Measurements from ENCODE around the gene SLCO3A1.
"Not testable (repeated sequence)": the region's sequence is repeated elsewhere in the genome, so short reads cannot be mapped to it uniquely, and the experiment has no call there.

Gene SLCO3A1

DNA sequence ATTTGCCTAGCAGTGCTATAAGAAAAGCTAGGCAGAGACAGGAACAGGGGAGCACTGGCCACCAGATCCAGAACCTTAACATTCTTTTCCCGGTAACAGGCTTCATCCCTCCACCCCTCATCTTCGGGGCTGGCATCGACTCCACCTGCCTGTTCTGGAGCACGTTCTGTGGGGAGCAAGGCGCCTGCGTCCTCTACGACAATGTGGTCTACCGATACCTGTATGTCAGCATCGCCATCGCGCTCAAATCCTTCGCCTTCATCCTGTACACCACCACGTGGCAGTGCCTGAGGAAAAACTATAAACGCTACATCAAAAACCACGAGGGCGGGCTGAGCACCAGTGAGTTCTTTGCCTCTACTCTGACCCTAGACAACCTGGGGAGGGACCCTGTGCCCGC, 309.1 kb downstream of the SLCO3A1 start:
- no peak for DNase-seq (ENCODE audit: low read depth)

DNA sequence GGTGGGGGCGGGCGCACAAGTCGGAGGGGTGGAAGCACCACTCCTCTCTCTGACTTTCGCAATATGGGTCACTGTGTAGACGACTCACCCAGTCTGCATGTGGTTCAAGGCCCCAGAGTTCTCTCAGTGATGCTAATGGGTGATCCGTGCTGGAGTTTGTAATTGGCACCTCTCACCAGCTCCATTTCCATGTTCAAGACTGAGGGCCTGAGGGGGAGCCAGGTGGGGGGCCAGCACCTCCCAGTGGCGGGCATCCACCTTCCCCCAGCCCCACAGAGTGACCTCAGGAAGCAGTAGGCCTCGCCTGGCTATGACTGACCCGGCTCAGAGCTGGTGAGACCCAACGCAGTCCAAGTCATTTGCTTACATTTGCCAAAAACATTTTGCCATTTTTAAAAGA, 310.1 kb downstream of the SLCO3A1 start:
- no peak for DNase-seq (ENCODE audit: low read depth)

GRCh38 chr15:92164327-92165000, 311.0 kb downstream of the SLCO3A1 start:
- no peak for DNase-seq (ENCODE audit: low read depth)

GRCh38 chr15:92165001-92165346, 311.5 kb downstream of the SLCO3A1 start:
- DNase-seq (ENCODE audit: low read depth) = no peak

GRCh38 chr15:92166029-92166428, 312.5 kb downstream of the SLCO3A1 start:
- DNase-seq (ENCODE audit: low read depth) = no peak

DNA sequence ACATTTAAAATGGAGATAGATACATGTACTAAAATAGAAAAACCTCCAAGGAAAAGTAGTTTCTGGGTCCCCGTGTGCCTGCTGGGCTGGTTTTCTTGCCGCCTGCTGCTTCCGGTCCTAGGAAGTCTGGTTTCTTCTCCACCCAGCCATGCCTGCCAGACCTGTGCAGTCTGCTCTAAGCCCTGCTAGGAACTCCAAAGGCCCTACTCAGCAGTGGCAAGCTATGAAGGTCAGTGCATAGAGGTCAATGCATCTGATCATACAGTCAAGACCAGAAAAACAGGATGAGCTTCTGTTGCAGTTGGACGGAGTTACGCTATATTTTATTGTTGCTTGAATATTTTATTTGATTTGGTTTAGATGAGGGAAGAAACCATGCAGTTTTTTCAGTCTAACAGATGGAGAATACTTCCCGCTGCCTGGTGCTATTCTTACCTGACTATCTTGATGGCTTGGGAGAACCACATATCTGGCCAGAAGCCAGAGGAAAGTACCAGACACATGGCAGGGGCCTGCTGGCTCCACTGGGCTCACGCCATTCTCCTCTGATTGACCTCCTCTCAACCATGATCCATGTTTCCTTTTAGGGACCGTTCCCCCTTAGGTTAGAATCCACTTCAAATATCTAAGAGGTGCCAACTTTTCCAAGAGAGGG, 313.4 kb downstream of the SLCO3A1 start:
- DNase-seq (ENCODE audit: low read depth) = no peak

DNA sequence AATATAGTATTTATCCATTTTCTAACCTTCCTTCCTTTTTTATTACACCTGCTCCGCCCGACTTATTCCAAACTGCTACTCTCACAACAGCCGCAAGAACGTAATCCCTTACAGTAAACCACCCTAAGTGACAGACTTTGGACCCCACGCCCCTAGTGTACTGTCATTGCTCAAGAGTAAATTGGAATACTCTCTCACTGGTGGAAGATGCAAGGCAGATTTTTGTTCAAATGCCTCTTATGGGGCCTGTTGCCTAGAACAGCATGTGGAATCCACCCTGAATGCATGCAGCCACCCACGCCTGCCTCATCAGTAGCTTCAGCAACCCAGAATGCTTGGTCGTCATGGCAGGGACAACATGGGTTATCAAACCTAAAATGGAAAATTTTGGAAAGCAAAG, 313.9 kb downstream of the SLCO3A1 start:
- no peak for DNase-seq (ENCODE audit: low read depth)

GRCh38 chr15:92168066-92168683, 314.7 kb downstream of the SLCO3A1 start:
- DNase-seq (ENCODE audit: low read depth) = no peak

DNA sequence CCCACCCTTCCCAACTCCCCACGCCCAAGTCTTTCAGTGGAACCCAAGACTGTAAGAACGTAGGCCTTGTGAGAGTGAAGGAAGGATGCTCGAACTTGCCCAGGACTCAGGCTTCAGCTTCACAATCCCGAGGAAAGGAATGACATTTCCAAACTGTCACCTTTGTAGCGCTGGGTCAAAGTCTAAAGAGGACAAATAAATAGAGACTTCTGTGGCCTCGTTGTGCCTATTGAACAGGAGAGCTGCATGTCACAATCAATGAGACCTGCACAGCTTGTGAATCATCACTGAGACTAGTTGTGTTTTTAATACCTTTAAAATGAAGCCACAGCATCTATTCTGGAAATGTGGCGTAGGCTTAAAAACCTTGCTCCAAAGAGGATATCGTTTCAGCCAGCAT, 317.4 kb downstream of the SLCO3A1 start:
- no peak for DNase-seq (ENCODE audit: low read depth)

GRCh38 chr15:92178911-92179310, 325.4 kb downstream of the SLCO3A1 start:
- DNase-seq (ENCODE audit: low read depth) = no peak

- no peak for DNase-seq (ENCODE audit: low read depth)
These were observed 330.6 kb downstream of the SLCO3A1 start for GRCh38 chr15:92184142-92184541.

GRCh38 chr15:92184679-92185230, 331.2 kb downstream of the SLCO3A1 start:
- DNase-seq (ENCODE audit: low read depth) = no peak

GRCh38 chr15:92187975-92188374, 334.5 kb downstream of the SLCO3A1 start:
- DNase-seq (ENCODE audit: low read depth) = no peak

DNA sequence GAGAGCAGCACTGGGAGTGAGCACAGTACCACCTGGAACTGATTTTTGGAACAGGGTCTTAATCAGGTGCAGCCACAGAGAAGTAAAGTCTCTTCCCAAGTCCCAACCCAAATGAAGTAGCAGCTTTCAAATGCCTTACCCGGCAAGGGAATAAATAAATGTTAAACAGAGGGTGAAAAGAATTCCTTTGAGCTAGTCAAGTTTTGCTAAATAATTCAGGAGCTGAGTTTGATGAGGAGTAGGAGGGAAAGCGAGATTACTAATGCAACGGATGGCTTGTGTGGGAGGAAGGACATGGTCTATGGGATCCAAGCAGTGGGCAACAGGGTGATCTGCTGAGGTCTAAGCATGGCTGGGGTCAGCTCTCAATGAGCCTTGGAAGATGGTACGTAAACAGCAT, 335.7 kb downstream of the SLCO3A1 start:
- DNase-seq (ENCODE audit: low read depth) = no peak

DNA sequence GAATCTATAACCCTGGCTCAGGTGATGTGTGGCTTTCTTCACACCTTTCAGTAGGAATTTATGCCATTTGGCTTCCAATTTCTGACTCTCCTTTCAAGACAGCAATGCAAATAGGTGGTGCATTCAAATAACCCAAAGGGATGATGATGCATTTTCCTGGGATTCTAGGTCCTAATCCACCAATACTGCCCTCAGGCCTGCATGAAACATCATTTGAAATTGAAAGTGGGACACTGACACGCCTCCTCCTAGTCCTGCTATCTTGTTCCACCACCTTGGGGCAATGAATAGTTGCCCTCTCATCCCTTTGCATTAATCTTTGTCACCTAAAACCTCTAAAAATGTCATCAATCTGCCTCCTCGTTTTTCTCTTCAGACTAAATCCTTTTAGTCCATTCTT, 341.7 kb downstream of the SLCO3A1 start:
- DNase-seq (ENCODE audit: low read depth) = no peak

GRCh38 chr15:92196342-92196741, 342.8 kb downstream of the SLCO3A1 start:
- DNase-seq (ENCODE audit: low read depth) = no peak

DNA sequence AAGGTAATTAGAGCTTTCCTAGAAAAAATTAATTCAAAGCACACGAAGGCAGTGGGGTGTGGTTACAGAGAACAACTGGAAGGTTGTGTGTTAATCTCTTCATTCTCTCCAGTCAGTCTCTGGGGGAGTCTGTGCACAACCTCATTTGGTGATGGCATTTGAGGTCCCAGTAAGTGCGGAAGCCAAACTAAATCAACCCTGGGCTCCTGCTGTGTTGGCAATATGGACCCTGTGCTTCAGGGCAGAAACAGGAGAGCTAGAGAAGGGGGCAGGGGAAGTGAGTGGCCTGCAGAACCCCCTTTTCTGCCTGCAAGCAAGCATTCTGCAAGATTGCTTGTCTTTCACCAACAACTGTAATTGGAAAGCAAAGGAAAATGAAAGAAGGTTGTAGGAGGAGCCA, 344.2 kb downstream of the SLCO3A1 start:
- no peak for DNase-seq (ENCODE audit: low read depth)

DNA sequence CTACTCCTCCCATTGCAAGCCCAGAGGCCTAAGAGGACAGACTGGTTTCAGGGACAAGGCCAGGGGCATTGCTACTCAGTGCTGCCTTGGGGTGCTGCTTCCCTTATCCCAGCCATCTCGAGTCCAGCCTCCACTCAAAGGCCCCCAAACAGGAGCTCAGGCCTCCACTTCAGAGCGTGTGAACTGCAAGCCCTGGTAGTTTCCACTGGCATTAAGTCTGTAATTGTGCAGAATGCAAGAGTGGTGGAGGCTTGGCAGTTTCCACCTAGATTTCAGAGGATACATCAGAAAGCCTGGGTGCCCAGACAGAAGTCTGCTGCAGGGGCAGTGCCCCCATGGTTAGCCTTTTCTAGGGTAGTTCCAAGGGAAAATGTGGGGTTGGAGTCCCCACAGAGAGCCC, 347.4 kb downstream of the SLCO3A1 start:
- DNase-seq (ENCODE audit: low read depth) = no peak

DNA sequence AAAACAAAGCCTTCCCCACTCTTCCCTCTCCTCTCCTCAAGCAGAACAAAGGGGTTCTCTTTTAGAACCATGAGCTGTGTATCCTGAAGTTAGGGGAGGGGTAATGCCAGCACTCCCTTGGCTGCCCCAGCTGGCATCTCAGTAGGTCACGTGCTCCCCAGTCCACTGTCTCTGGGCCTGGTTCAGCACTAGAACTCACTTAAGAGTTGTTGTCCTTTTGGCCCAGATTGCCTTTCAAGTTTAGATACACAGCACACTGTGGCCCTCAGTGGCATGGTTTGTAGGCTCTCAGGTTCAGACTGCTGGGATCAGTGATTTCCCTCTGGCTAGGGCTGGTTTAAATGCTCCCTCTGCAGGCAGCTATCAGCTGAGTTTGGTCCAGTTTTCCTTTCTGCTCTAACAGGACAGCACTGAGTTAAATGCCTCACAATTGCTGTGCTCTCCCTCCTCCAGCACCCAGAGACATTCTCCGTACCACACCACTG, 351.8 kb downstream of the SLCO3A1 start:
- no peak for DNase-seq (ENCODE audit: low read depth)

- DNase-seq (ENCODE audit: low read depth) = not testable (repeated sequence)
These were observed 354.1 kb downstream of the SLCO3A1 start for GRCh38 chr15:92207601-92208000.

Data from fibroblast of gingiva (primary cell).